HEK293 (cell line): ENCODE measurements around the gene HEBP2.

ENCODE experiments used
- CTCF ChIA-PET: fragments of 350-600 bp; formaldehyde crosslinking; extraction: SDS; loops from one replicate; lab custom pipeline; 2021; ENCODE audit warnings: antibody characterized with exemption; lab: Yijun Ruan, JAX
- POLR2A ChIA-PET: fragments of 300-600 bp; formaldehyde crosslinking; extraction: SDS; loops from one replicate; lab custom pipeline; 2020; ENCODE audit warnings: antibody characterized with exemption, inconsistent platforms; lab: Yijun Ruan, JAX
- H3K27ac ChIP-seq: fragments of 200-500 bp; sonication (Bioruptor generic); 2 replicates; pipeline ENCODE4 v1.5.1; 2014; ENCODE audit warnings: low read depth, low read length, control low read depth, inconsistent platforms; ENCODE audit errors: extremely low read depth
- H3K36me3 ChIP-seq, 2 experiments: fragments of 200-500 bp in 1 of 2; sonication (Bioruptor generic) in 1 of 2; 1 replicate in 1 of 2; 2 replicates in 1 of 2; pipeline ENCODE4 v1.5.1; 2014 to 2017; ENCODE audit warnings: inconsistent platforms in 2 of 2, low read length in 2 of 2; ENCODE audit not compliant: control insufficient read depth in 2 of 2, insufficient read depth in 1 of 2
- H3K4me1 ChIP-seq: fragments of 200-500 bp; sonication (Bioruptor generic); 2 replicates; pipeline ENCODE4 v1.5.1; 2014; ENCODE audit warnings: mild to moderate bottlenecking, low read length, inconsistent platforms; ENCODE audit not compliant: control insufficient read depth, insufficient read depth
- H3K4me3 ChIP-seq: 2 replicates; pipeline ENCODE4 v1.5.1; 2011; ENCODE audit warnings: low read depth, mild to moderate bottlenecking, control low read depth, low read length, moderate library complexity
- H3K9me3 ChIP-seq: fragments of 200-500 bp; sonication (Bioruptor generic); 2 replicates; pipeline ENCODE4 v1.5.1; 2014; ENCODE audit warnings: low read depth, low read length, inconsistent platforms; ENCODE audit not compliant: control insufficient read depth, insufficient read depth
- BCL11B ChIP-seq: fragments of 450-650 bp; formaldehyde crosslinking; IDR thresholded peaks from 2 replicates; pipeline ENCODE4 v1.5.1; 2016; ENCODE audit warnings: low read depth, missing biosample characterization, missing genetic modification characterization
- EGR2 ChIP-seq: fragments of 450-650 bp; formaldehyde crosslinking; IDR thresholded peaks from 2 replicates; pipeline ENCODE4 v1.5.1; 2016; ENCODE audit warnings: low read depth, missing biosample characterization, missing genetic modification characterization
- GLIS1 ChIP-seq: fragments of 450-650 bp; formaldehyde crosslinking; IDR thresholded peaks from 2 replicates; pipeline ENCODE4 v1.5.1; 2016; ENCODE audit warnings: missing biosample characterization, missing genetic modification characterization
- HOXA7 ChIP-seq: sonication (generic); formaldehyde crosslinking; IDR thresholded peaks from 2 replicates; pipeline ENCODE4 v1.8.1; 2022; ENCODE audit warnings: missing genetic modification reagents, borderline replicate concordance
- KLF1 ChIP-seq: fragments of 450-650 bp; formaldehyde crosslinking; IDR thresholded peaks from 2 replicates; pipeline ENCODE4 v1.5.1; 2016; ENCODE audit warnings: missing biosample characterization, missing genetic modification characterization
- KLF10 ChIP-seq: fragments of 450-650 bp; IDR thresholded peaks from 2 replicates; pipeline ENCODE4 v1.5.1; 2018; ENCODE audit warnings: missing biosample characterization, mild to moderate bottlenecking, missing genetic modification characterization
- KLF16 ChIP-seq: fragments of 450-650 bp; formaldehyde crosslinking; IDR thresholded peaks from 2 replicates; pipeline ENCODE4 v1.5.1; 2017; ENCODE audit warnings: missing biosample characterization, missing genetic modification characterization
- RBAK ChIP-seq: fragments of 450-650 bp; formaldehyde crosslinking; IDR thresholded peaks from 2 replicates; pipeline ENCODE4 v1.5.1; 2016; ENCODE audit warnings: missing biosample characterization, missing genetic modification characterization
- SETDB1 ChIP-seq: IDR thresholded peaks from one replicate; pipeline ENCODE4 v1.6.1; 2017; ENCODE audit warnings: mild to moderate bottlenecking, low read length, moderate library complexity, mixed read lengths; ENCODE audit not compliant: insufficient read length
- WT1 ChIP-seq: fragments of 450-650 bp; formaldehyde crosslinking; IDR thresholded peaks from 2 replicates; pipeline ENCODE4 v1.5.1; 2016; ENCODE audit warnings: missing biosample characterization, missing genetic modification characterization
- ZBTB17 ChIP-seq: fragments of 450-650 bp; formaldehyde crosslinking; IDR thresholded peaks from 2 replicates; pipeline ENCODE4 v1.5.1; 2016; ENCODE audit warnings: missing biosample characterization, missing genetic modification characterization
- ZBTB8A ChIP-seq: fragments of 450-650 bp; formaldehyde crosslinking; IDR thresholded peaks from 2 replicates; pipeline ENCODE4 v1.5.1; 2016; ENCODE audit warnings: missing biosample characterization, missing genetic modification characterization
- ZNF2 ChIP-seq: fragments of 450-650 bp; formaldehyde crosslinking; IDR thresholded peaks from 2 replicates; pipeline ENCODE4 v1.5.1; 2016; ENCODE audit warnings: missing biosample characterization, missing genetic modification characterization
- ZNF266 ChIP-seq: fragments of 450-650 bp; formaldehyde crosslinking; IDR thresholded peaks from 2 replicates; pipeline ENCODE4 v1.5.1; 2016; ENCODE audit warnings: missing biosample characterization, missing genetic modification characterization, low read depth
- ZNF311 ChIP-seq: fragments of 450-650 bp; formaldehyde crosslinking; IDR thresholded peaks from 2 replicates; pipeline ENCODE4 v1.5.1; 2017; ENCODE audit warnings: missing biosample characterization, missing genetic modification characterization, borderline replicate concordance
- ZNF549 ChIP-seq: fragments of 450-650 bp; IDR thresholded peaks from 2 replicates; pipeline ENCODE4 v1.5.1; 2018; ENCODE audit warnings: missing biosample characterization, missing genetic modification characterization, mild to moderate bottlenecking, inconsistent platforms, moderate library complexity
- ZNF558 ChIP-seq: fragments of 450-650 bp; formaldehyde crosslinking; IDR thresholded peaks from 2 replicates; pipeline ENCODE4 v1.5.1; 2016; ENCODE audit warnings: missing biosample characterization, missing genetic modification characterization
- ZNF561 ChIP-seq: fragments of 450-650 bp; IDR thresholded peaks from 2 replicates; pipeline ENCODE4 v1.5.1; 2018; ENCODE audit warnings: missing biosample characterization, missing genetic modification characterization, borderline replicate concordance
- ZNF776 ChIP-seq: fragments of 450-650 bp; formaldehyde crosslinking; IDR thresholded peaks from 2 replicates; pipeline ENCODE4 v1.5.0; 2017; ENCODE audit warnings: missing biosample characterization, missing genetic modification characterization, borderline replicate concordance
- ZNF830 ChIP-seq: fragments of 450-650 bp; IDR thresholded peaks from 2 replicates; pipeline ENCODE4 v1.5.0; 2018; ENCODE audit warnings: missing biosample characterization, missing genetic modification characterization, low read depth, mild to moderate bottlenecking, moderate library complexity
- TF ChIP-seq, protein P1 (sequence below): fragments of 450-650 bp; formaldehyde crosslinking; IDR thresholded peaks from 2 replicates; pipeline ENCODE4 v1.5.1; 2016; ENCODE audit warnings: missing biosample characterization, missing genetic modification characterization
- TF ChIP-seq, protein P2 (sequence below): fragments of 450-650 bp; formaldehyde crosslinking; IDR thresholded peaks from 2 replicates; pipeline ENCODE4; 2016; ENCODE audit warnings: missing biosample characterization, missing genetic modification characterization
- TF ChIP-seq, protein P3 (sequence below): fragments of 450-650 bp; IDR thresholded peaks from 2 replicates; pipeline ENCODE4 v1.5.1; 2018; ENCODE audit warnings: missing biosample characterization, mild to moderate bottlenecking, missing genetic modification characterization

HEBP2 gene

DNA sequence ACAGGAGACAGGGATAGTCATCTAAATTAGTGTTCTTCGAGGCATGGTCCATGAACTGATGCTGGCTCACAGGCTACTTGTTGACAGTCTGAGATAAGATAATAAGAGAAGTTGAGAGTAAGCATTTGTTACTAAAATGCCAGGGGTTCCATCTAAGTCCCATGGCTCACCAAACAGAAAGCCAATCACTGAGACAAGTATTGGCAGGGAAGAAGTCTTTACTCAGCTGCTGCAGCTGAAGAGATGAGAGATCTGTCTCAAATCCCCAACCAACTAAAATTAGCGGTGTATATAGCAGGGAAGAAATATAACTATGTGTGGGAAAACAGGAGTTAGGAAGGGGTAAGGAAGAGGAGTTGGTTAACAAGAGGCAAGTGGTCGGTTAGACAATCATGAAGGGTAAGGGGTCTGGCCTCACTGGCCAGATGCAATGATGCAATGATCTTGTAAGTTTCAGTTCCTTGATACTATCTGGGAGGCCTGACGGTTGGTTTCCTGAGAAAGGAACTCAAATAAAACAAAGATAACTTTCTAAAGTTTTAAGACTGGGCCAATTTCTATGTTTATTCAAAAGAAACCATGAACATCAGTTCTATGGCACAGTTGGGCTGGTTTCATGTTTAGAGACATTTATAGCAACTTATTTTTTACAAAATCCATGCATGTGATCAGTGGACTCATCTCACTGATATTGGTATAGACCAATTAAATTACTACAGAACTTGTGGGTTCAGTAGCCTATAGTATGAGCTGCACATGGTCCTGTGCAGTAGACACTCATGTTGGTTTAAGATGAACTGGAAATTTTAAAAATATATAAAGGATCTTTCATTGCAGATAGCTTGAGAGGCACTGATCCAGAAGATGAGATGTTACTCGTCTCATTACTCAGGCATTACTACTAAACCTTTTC, 9.9 kb upstream of the HEBP2 start:
- POLR2A ChIA-PET, result interaction anchor here (0.6 to 0.7 kb wide), 2 partner anchors 10 to 65 kb away, joined by 5 to 7 read pairs; partner anchors contain the start of gene HEBP2
- Histone ChIP-seq H3K27ac (no peak overlapping the region), H3K36me3 (no peaks in the 10 kb centered on the region), H3K4me3 (no peak overlapping the region), H3K9me3 (no peaks in the 10 kb centered on the region), H3K4me1 (no peaks in the 10 kb centered on the region)
- TF ChIP-seq SETDB1 (no peak), ZNF558 (tag by site-specific recombination) (no peak), ZNF2 (tag by site-specific recombination) (no peak), HOXA7 (CRISPR knock-in tag) (no peak), ZNF311 (no peak), ZBTB17 (tag by site-specific recombination) (no peak), ZNF830 (tag by site-specific recombination) (no peak), ZNF266 (no peak)
- CTCF ChIA-PET, result interaction anchor here (0.9 to 2.5 kb wide), 4 partner anchors 10 to 371 kb away, joined by 3 to 12 read pairs (median 6); partner anchors contain the start of gene HEBP2

DNA sequence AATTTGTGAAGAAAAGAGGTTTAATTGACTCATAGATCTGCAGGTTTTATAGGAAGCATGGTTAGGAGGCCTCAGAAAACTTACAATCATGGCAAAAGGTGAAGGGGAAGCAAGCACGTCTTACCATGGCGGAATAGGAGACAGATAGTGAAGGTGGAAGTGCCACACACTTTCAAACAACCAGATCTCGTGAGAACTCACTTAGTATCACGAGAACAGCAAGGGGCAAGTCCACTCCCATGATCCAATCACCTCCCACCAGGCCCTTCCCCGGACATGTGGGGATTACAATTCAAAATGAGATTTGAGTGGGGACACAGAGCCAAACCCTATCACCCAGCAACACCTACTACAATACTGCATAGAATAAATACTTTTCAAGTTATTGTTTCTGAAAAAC, 7.3 kb upstream of the HEBP2 start:
- POLR2A ChIA-PET, result no interaction called here
- CTCF ChIA-PET, result no interaction called here
- no peaks in the 10 kb centered on the region for H3K36me3 ChIP-seq

More for the DNA sequence above, 7.3 kb upstream of the HEBP2 start:
- no peak overlapping the region for H3K4me3 ChIP-seq
- H3K9me3 ChIP-seq, result no peaks in the 10 kb centered on the region
- H3K27ac ChIP-seq, result no peak overlapping the region
- TF ChIP-seq ZNF558 (tag by site-specific recombination) (no peak), ZNF549 (no peak), RBAK (tag by site-specific recombination) (no peak), ZBTB8A (tag by site-specific recombination) (no peak), EGR2 (no peak), GLIS1 (tag by site-specific recombination) (no peak), KLF16 (tag by site-specific recombination) (no peak), ZNF776 (no peak), KLF10 (tag by site-specific recombination) (no peak), WT1 (tag by site-specific recombination) (no peak), ZNF561 (tag by site-specific recombination) (no peak), KLF1 (tag by site-specific recombination) (no peak), BCL11B (tag by site-specific recombination) (no peak)
- TF ChIP-seq, protein P1, sequence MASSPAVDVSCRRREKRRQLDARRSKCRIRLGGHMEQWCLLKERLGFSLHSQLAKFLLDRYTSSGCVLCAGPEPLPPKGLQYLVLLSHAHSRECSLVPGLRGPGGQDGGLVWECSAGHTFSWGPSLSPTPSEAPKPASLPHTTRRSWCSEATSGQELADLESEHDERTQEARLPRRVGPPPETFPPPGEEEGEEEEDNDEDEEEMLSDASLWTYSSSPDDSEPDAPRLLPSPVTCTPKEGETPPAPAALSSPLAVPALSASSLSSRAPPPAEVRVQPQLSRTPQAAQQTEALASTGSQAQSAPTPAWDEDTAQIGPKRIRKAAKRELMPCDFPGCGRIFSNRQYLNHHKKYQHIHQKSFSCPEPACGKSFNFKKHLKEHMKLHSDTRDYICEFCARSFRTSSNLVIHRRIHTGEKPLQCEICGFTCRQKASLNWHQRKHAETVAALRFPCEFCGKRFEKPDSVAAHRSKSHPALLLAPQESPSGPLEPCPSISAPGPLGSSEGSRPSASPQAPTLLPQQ (tag by site-specific recombination), result no peak
- TF ChIP-seq, protein P2, sequence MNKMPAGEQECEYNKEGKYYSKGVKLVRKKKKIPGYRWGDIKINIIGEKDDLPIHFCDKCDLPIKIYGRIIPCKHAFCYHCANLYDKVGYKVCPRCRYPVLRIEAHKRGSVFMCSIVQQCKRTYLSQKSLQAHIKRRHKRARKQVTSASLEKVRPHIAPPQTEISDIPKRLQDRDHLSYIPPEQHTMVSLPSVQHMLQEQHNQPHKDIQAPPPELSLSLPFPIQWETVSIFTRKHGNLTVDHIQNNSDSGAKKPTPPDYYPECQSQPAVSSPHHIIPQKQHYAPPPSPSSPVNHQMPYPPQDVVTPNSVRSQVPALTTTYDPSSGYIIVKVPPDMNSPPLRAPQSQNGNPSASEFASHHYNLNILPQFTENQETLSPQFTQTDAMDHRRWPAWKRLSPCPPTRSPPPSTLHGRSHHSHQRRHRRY (tag by site-specific recombination), result no peak
- TF ChIP-seq, protein P3, sequence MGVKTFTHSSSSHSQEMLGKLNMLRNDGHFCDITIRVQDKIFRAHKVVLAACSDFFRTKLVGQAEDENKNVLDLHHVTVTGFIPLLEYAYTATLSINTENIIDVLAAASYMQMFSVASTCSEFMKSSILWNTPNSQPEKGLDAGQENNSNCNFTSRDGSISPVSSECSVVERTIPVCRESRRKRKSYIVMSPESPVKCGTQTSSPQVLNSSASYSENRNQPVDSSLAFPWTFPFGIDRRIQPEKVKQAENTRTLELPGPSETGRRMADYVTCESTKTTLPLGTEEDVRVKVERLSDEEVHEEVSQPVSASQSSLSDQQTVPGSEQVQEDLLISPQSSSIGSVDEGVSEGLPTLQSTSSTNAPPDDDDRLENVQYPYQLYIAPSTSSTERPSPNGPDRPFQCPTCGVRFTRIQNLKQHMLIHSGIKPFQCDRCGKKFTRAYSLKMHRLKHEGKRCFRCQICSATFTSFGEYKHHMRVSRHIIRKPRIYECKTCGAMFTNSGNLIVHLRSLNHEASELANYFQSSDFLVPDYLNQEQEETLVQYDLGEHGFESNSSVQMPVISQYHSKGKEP (tag by site-specific recombination), result no peak
- H3K4me1 ChIP-seq, result no peaks in the 10 kb centered on the region
